K562 (cell line): ENCODE results near the gene BASP1. TPM values are rescaled to one million over a fixed set of nuclear protein-coding genes. Genes with fewer than 3 reads are reported as not detected.

Source experiments
- BRCA1 ChIP-seq, 2 experiments: fragments of 450-650 bp in 1 of 2; sonication (generic) in 1 of 2; formaldehyde crosslinking in 1 of 2; IDR thresholded peaks; 2 replicates each; pipeline versions ENCODE4 v1.5.0 to v1.6.1; 2017 to 2020; ENCODE audit warnings: mild to moderate bottlenecking in 1 of 2, missing genetic modification reagents in 1 of 2
- ETV6 ChIP-seq, 3 experiments: fragments of 150-350 bp in 1 of 3; sonication (generic) in 1 of 3; formaldehyde crosslinking in 1 of 3; IDR thresholded peaks; 2 replicates each; pipeline versions ENCODE4 v1.6.1 to v1.8.0; 2014 to 2022; ENCODE audit warnings: borderline replicate concordance in 2 of 3, low read depth in 2 of 3, antibody characterized with exemption in 1 of 3, low read length in 1 of 3, mild to moderate bottlenecking in 1 of 3, missing genetic modification reagents in 1 of 3
- FIP1L1 ChIP-seq: fragments of 200-400 bp; formaldehyde crosslinking; IDR thresholded peaks from 2 replicates; pipeline ENCODE4 v1.6.1; 2018; ENCODE audit warnings: mild to moderate bottlenecking, low read depth, low read length; ENCODE audit not compliant: poor library complexity, severe bottlenecking
- KLF6 ChIP-seq: fragments of 250-450 bp; sonication (Bioruptor Pico); IDR thresholded peaks from 2 replicates; pipeline ENCODE4 v1.4.0; 2020; ENCODE audit warnings: mild to moderate bottlenecking, moderate library complexity, borderline replicate concordance
- PYGO2 ChIP-seq: fragments of 450-650 bp; IDR thresholded peaks from 2 replicates; pipeline ENCODE4 v1.6.1; 2016; ENCODE audit warnings: mild to moderate bottlenecking, missing genetic modification characterization, moderate library complexity, missing compliant biosample characterization
- RBBP5 ChIP-seq: fragments of 200-600 bp; sonication (generic); IDR thresholded peaks from 2 replicates; pipeline ENCODE4 v1.6.1; 2012; ENCODE audit warnings: borderline replicate concordance, mild to moderate bottlenecking, low read length, control low read depth, inconsistent platforms; ENCODE audit not compliant: insufficient read depth, poor library complexity, severe bottlenecking
- RBM15 ChIP-seq: fragments of 200-400 bp; formaldehyde crosslinking; IDR thresholded peaks from 2 replicates; pipeline ENCODE4 v1.6.1; 2018; ENCODE audit warnings: mild to moderate bottlenecking, low read length, moderate library complexity; ENCODE audit not compliant: insufficient read depth
- RFX1 ChIP-seq: fragments of 450-650 bp; IDR thresholded peaks from 2 replicates; pipeline ENCODE4 v1.6.1; 2016; ENCODE audit warnings: mild to moderate bottlenecking, moderate library complexity
- SMAD1 ChIP-seq: fragments of 150-350 bp; IDR thresholded peaks from 2 replicates; pipeline ENCODE4 v1.6.1; 2014; ENCODE audit warnings: low read length, low read depth; ENCODE audit not compliant: partially characterized antibody
- SPI1 ChIP-seq: IDR thresholded peaks from 2 replicates; pipeline ENCODE4 v1.6.1; 2011; ENCODE audit warnings: low read depth, low read length, control low read depth, borderline replicate concordance
- SRSF1 ChIP-seq: fragments of 200-400 bp; formaldehyde crosslinking; IDR thresholded peaks from 2 replicates; pipeline ENCODE4 v1.6.1; 2017; ENCODE audit warnings: mild to moderate bottlenecking, low read depth, low read length, moderate library complexity
- polyA plus RNA-seq, 8 experiments: library from polyadenylated mRNA; depleted of rRNA in 4 of 8; stranded (reverse) in 5 of 8; unstranded in 3 of 8; fragments of >200 nt; fragmentation: Nextera tagmentation in 2 of 8; fragmentation: Illumina TruSeq in 1 of 8; extraction: Ambion mirVana in 2 of 8; extraction: Trizol in 1 of 8; gene quantifications; 2 replicates each; pipeline versions ENCODE4 v1.2.1 to v1.2.3, GENCODE V29; 2011 to 2014; ENCODE audit warnings: inconsistent platforms in 1 of 8, missing spikeins in 1 of 8
- total RNA-seq, 7 experiments: library from RNA; depleted of rRNA in 6 of 7; stranded (reverse); fragments of >200 nt in 6 of 7; fragmentation: Illumina TruSeq in 2 of 7; extraction: Trizol in 2 of 7; gene quantifications; 2 replicates each; pipeline versions ENCODE4 v1.2.1 to v1.2.3, GENCODE V29; 2011 to 2021; ENCODE audit warnings: low replicate concordance in 1 of 7
- TF ChIP-seq, protein P1 (sequence below): fragments of 250-450 bp; sonication (Bioruptor Pico); IDR thresholded peaks from 2 replicates; pipeline ENCODE4 v1.4.0; 2020; ENCODE audit warnings: mild to moderate bottlenecking
- TF ChIP-seq, protein P2 (sequence below): fragments of 450-650 bp; formaldehyde crosslinking; IDR thresholded peaks from 2 replicates; pipeline ENCODE4 v1.4.0; 2022; ENCODE audit warnings: missing genetic modification characterization
- TF ChIP-seq, protein P3 (sequence below): fragments of 450-650 bp; formaldehyde crosslinking; IDR thresholded peaks from 2 replicates; pipeline ENCODE4 v1.4.0; 2020; ENCODE audit warnings: mild to moderate bottlenecking, moderate library complexity

BASP1 gene
- total and polyA plus RNA-seq, 9 of the 15 experiments (the other 6 are each of a cell fraction or from before 2014, with no cell fraction given), result 0.22 TPM; not detected in 8

DNA sequence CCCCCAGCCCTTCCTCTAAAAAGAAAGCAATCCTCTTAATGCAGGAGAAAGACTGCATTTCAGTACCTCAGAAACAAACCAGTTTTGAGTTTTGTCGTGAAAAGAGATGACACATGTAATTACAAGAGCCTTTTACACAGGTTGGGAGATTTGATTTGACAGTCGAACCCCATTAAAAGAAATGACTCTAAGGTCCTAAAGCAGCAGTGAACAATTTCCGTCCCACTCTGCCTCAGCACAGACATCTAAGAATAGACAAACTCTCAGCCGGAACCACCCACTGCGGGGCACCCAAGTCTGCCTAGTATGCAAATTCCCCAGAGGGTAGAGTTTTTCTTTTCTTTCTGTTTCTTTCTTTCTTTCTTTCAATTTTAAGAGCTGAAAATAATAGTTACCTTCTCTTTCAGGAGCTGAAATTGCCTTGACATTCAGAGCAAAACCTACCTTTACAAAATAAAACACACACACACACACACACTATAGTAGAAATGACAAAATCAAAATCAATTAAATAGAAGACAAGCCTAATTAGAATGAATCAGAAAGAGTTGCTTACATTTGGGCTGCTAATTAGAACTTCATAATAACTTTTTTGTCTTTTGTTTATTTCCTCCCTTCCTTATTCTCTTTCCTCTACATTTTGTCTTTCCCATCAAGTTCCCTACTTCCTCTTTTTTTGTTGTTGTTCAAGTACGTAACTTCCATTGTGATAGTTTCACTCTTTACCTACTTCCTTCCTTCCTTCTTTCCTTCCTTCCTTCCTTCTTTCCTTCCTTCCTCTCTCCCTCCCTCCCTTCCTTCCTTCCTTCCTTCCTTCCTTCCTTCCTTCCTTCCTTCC lies 65.1 kb downstream of the BASP1 start (continued):
- TF ChIP-seq, protein P1, sequence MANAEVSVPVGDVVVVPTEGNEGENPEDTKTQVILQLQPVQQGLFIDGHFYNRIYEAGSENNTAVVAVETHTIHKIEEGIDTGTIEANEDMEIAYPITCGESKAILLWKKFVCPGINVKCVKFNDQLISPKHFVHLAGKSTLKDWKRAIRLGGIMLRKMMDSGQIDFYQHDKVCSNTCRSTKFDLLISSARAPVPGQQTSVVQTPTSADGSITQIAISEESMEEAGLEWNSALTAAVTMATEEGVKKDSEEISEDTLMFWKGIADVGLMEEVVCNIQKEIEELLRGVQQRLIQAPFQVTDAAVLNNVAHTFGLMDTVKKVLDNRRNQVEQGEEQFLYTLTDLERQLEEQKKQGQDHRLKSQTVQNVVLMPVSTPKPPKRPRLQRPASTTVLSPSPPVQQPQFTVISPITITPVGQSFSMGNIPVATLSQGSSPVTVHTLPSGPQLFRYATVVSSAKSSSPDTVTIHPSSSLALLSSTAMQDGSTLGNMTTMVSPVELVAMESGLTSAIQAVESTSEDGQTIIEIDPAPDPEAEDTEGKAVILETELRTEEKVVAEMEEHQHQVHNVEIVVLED (CRISPR knock-in tag), result no peak
- peak; percentile 58; the same call in 1 of the 2 replicates for TF ChIP-seq SPI1
- no peak for TF ChIP-seq KLF6
- TF ChIP-seq ETV6 (IDR thresholded peaks at IDR 0.05; ENCODE audit: borderline replicate concordance in 1 of 2, low read depth in 2 of 2, low read length in 1 of 2), result peak in 1 of 2 experiments; percentile 48; a peak in 1 of 4 replicates
- TF ChIP-seq ETV6 (CRISPR knock-in tag; IDR thresholded peaks at IDR 0.05; ENCODE audit: borderline replicate concordance), result no peak
- TF ChIP-seq RBM15, result no peak
- TF ChIP-seq, protein P2, sequence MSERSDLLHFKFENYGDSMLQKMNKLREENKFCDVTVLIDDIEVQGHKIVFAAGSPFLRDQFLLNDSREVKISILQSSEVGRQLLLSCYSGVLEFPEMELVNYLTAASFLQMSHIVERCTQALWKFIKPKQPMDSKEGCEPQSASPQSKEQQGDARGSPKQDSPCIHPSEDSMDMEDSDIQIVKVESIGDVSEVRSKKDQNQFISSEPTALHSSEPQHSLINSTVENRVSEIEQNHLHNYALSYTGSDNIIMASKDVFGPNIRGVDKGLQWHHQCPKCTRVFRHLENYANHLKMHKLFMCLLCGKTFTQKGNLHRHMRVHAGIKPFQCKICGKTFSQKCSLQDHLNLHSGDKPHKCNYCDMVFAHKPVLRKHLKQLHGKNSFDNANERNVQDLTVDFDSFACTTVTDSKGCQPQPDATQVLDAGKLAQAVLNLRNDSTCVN (CRISPR knock-in tag), result peak; percentile 80; the same call in 1 of the 2 replicates
- TF ChIP-seq RBBP5, result no peak
- no peak for TF ChIP-seq SMAD1
- TF ChIP-seq, protein P3, sequence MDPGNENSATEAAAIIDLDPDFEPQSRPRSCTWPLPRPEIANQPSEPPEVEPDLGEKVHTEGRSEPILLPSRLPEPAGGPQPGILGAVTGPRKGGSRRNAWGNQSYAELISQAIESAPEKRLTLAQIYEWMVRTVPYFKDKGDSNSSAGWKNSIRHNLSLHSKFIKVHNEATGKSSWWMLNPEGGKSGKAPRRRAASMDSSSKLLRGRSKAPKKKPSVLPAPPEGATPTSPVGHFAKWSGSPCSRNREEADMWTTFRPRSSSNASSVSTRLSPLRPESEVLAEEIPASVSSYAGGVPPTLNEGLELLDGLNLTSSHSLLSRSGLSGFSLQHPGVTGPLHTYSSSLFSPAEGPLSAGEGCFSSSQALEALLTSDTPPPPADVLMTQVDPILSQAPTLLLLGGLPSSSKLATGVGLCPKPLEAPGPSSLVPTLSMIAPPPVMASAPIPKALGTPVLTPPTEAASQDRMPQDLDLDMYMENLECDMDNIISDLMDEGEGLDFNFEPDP (CRISPR knock-in tag), result no peak
- no peak for TF ChIP-seq PYGO2 (tag)
- no peak for TF ChIP-seq BRCA1 (IDR thresholded peaks at IDR 0.05)
- no peak for TF ChIP-seq BRCA1 (CRISPR knock-in tag; IDR thresholded peaks at IDR 0.05)
- no peak for TF ChIP-seq FIP1L1
- TF ChIP-seq SRSF1, result no peak
- no peak for TF ChIP-seq RFX1
